Thyroid gland (tissue), 4 donors: ENCODE data around the gene PRKACA. TPM values are rescaled to one million over a fixed set of nuclear protein-coding genes. Genes with fewer than 3 reads are reported as not detected.

ENCODE experiments used
- DNase-seq, 2 donors: peaks; one replicate each; pipeline ENCODE4 v3.0.0-alpha.2; 2019
- H3K27ac ChIP-seq, 3 donors: fragments of 200-600 bp; sonication (generic); 1 replicate in 2 of 3; 2 replicates in 1 of 3; pipeline ENCODE4 v1.5.1; 2016 to 2019; ENCODE audit warnings: mild to moderate bottlenecking in 1 of 3, moderate library complexity in 1 of 3
- H3K27me3 ChIP-seq: fragments of 200-600 bp; sonication (generic); one replicate; pipeline ENCODE4 v1.5.1; 2019
- H3K36me3 ChIP-seq, 2 donors: fragments of 200-600 bp; sonication (generic); one replicate each; pipeline ENCODE4 v1.5.1; 2016 to 2019
- H3K4me1 ChIP-seq, 2 donors: fragments of 200-600 bp; sonication (generic); one replicate each; pipeline ENCODE4 v1.5.1; 2017 to 2019
- H3K4me3 ChIP-seq, 3 donors: fragments of 200-600 bp; sonication (generic); replicated peaks in 1 of 3; 1 replicate in 2 of 3; 2 replicates in 1 of 3; pipeline ENCODE4 v1.5.1; 2016; ENCODE audit warnings: mild to moderate bottlenecking in 1 of 3
- H3K9me3 ChIP-seq: fragments of 200-600 bp; sonication (generic); one replicate; pipeline ENCODE4 v1.5.1; 2017
- CTCF ChIP-seq, 6 experiments: fragments of 200-600 bp in 3 of 6; fragments of 450-650 bp in 3 of 6; sonication (generic) in 3 of 6; IDR thresholded peaks; one replicate each; pipeline ENCODE4 v1.5.1; 2016 to 2019; ENCODE audit warnings: antibody characterized with exemption in 6 of 6, mild to moderate bottlenecking in 2 of 6, inconsistent platforms in 1 of 6, moderate library complexity in 1 of 6
- POLR2A ChIP-seq, 2 donors: fragments of 450-650 bp; IDR thresholded peaks; one replicate each; pipeline ENCODE4 v1.6.1; 2017; ENCODE audit warnings: antibody characterized with exemption in 2 of 2, mild to moderate bottlenecking in 2 of 2, moderate library complexity in 1 of 2
- WGBS, 2 donors: methylation state at CpG; one replicate each; pipeline ENCODE4 v1.1.5; 2017; 5-methylcytosine and 5-hydroxymethylcytosine counted together
- intact Hi-C: fragments of 100-400 bp; cut with DNase I; formaldehyde crosslinking; loops from one replicate; pipeline ENCODE4 v1.15.1; 2023
- total RNA-seq, 4 donors: library from RNA; depleted of rRNA; stranded (reverse); fragments of >200 nt; gene quantifications; one replicate each; pipeline ENCODE4 v1.2.3, GENCODE V29; 2016

Gene PRKACA
- total RNA-seq, 4 donors from 2014 or later = 33.2 to 69.4 (median 55.5) TPM

GRCh38 chr19:14112809-14113385, 4.7 kb downstream of the PRKACA start:
- Histone ChIP-seq H3K36me3 (no peaks in the 10 kb centered on the region), H3K27ac (peak overlapping the region; percentile 57 to 76 (median 76)), H3K4me1 (peaks cover 27 to 44% of the 10 kb centered on the region in 2 donors), H3K4me3 (no peak overlapping the region), H3K27me3 (no peaks in the 10 kb centered on the region), H3K9me3 (no peaks in the 10 kb centered on the region)
- intact Hi-C loops = no loop called here
- DNase-seq = peak in 1 of 2 donors; percentile 20
- TF ChIP-seq CTCF (IDR thresholded peaks at IDR 0.05) = no peak
- no peak for TF ChIP-seq POLR2A (IDR thresholded peaks at IDR 0.05)
- 37 to 50% methylated on average over 9 to 12 of the region's 12 CpGs for WGBS, 2 donors

DNA sequence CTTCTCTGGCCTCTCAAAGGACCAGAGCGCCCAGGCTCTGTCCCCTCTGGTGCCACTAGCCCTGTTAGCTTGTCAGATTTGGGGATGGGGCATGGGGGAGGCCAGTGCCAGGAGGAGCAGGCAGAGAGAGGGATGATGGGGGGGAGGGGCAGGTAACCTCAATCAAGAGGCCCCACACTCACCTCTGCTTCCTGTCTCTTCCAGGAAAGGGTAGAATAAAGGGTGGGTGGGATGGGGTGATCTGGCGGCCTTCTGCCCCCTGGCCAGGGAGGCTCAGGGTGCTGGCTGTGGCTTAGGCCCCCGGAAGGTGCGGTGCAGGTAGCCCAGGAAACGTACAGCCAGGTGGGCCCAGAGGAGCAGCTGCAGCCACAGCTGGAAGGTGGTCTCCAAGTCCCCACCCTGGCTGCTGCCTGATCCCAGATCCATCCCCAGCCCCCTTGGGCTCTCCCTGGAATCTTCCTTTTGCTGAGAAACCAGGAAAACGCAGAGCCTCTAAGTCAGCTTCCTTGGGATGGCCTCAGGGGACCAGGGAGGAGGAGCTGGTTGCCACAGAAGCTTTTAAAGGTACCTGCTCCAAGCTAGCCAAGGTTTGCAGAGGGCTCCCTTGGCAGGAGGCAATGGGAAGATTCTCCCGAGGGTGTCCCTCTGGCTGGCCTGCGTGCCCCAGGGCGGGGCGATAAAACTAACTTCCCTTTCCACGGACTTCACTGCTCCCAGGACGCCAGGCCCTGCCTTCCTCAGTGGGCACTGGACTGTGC, 5.3 kb downstream of the PRKACA start:
- Histone ChIP-seq H3K36me3 (no peaks in the 10 kb centered on the region), H3K4me1 (peaks cover 27 to 44% of the 10 kb centered on the region in 2 donors), H3K27ac (peak overlapping the region; percentile 4 to 76 (median 76)), H3K27me3 (no peaks in the 10 kb centered on the region), H3K9me3 (no peaks in the 10 kb centered on the region), H3K4me3 (no peak overlapping the region)
- TF ChIP-seq POLR2A (IDR thresholded peaks at IDR 0.05) (no peak), CTCF (IDR thresholded peaks at IDR 0.05) (no peak)
- no peak for DNase-seq
- 54 to 68% methylated on average over 9 to 12 of the region's 12 CpGs for WGBS, 2 donors
- intact Hi-C loops = no loop called here

DNA sequence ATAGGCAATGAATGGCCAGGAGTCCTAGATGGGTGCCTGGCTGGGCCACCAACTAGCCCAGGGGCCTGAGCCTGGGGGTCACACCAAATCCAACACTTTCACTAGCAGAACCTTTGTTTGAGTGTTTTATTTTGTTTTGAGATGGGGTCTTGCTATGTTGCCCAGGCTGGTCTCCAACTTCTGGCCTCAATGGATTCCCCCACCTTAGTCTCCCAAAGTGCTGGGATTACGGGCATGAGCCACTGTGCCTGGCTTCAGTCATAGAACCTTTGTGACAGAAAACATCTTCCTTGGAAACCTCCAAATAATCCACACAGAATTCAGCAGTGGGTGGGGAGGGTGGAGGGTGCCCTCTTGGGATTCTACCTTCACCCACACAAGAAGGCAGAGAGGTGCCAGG, 6.1 kb downstream of the PRKACA start:
- no peak for DNase-seq
- H3K27ac ChIP-seq = peak overlapping the region in 1 of 3 donors; percentile 76
- peaks cover 0 to 6% of the 10 kb centered on the region in 2 donors for H3K36me3 ChIP-seq
- no peaks in the 10 kb centered on the region for H3K27me3 ChIP-seq
- no peak for TF ChIP-seq POLR2A (IDR thresholded peaks at IDR 0.05)
- TF ChIP-seq CTCF (IDR thresholded peaks at IDR 0.05) = no peak
- H3K4me1 ChIP-seq = peaks cover 24 to 41% of the 10 kb centered on the region in 2 donors
- intact Hi-C loops = no loop called here
- WGBS, 2 donors = 100% methylated on average over 1 of the region's 1 CpG
- no peak overlapping the region for H3K4me3 ChIP-seq
- no peaks in the 10 kb centered on the region for H3K9me3 ChIP-seq

GRCh38 chr19:14110650-14111049, 6.9 kb downstream of the PRKACA start:
- H3K27me3 ChIP-seq = no peaks in the 10 kb centered on the region
- intact Hi-C loops = no loop called here

More at GRCh38 chr19:14110650-14111049, 6.9 kb downstream of the PRKACA start:
- Histone ChIP-seq H3K9me3 (no peaks in the 10 kb centered on the region), H3K36me3 (peaks cover 6 to 15% of the 10 kb centered on the region in 2 donors), H3K4me1 (peaks cover 17 to 33% of the 10 kb centered on the region in 2 donors), H3K4me3 (no peak overlapping the region), H3K27ac (no peak overlapping the region)
- DNase-seq = no peak
- TF ChIP-seq CTCF (IDR thresholded peaks at IDR 0.05) (no peak), POLR2A (IDR thresholded peaks at IDR 0.05) (no peak)
- 62 to 73% methylated on average over 2 of the region's 2 CpGs for WGBS, 2 donors
